ENCODE measurements around the gene ENO4.

The ENO4 gene

GRCh38 chr10:116817780-116818343, 31.4 kb upstream of the ENO4 start:
- no peak overlapping the region for H3K4me3 Mint-ChIP-seq
- H3K9me3 Mint-ChIP-seq = peaks cover 13% of the 10 kb centered on the region
- H3K27me3 Mint-ChIP-seq (ENCODE audit: low read depth) = no peaks in the 10 kb centered on the region
- no peaks in the 10 kb centered on the region for H3K36me3 Mint-ChIP-seq (ENCODE audit: low read depth)
- H3K27ac Mint-ChIP-seq = no peak overlapping the region
- no peaks in the 10 kb centered on the region for H3K4me1 Mint-ChIP-seq (ENCODE audit: low read depth)

GRCh38 chr10:116819999-116820677, 29.2 kb upstream of the ENO4 start:
- no peak overlapping the region for H3K27ac Mint-ChIP-seq
- no peaks in the 10 kb centered on the region for H3K36me3 Mint-ChIP-seq (ENCODE audit: low read depth)
- H3K4me1 Mint-ChIP-seq (ENCODE audit: low read depth) = no peaks in the 10 kb centered on the region
- no peak overlapping the region for H3K4me3 Mint-ChIP-seq
- no peaks in the 10 kb centered on the region for H3K27me3 Mint-ChIP-seq (ENCODE audit: low read depth)
- peaks cover 13% of the 10 kb centered on the region for H3K9me3 Mint-ChIP-seq

GRCh38 chr10:116825901-116826300, 23.4 kb upstream of the ENO4 start:
- H3K9me3 Mint-ChIP-seq = peaks cover 10% of the 10 kb centered on the region
- H3K27ac Mint-ChIP-seq = no peak overlapping the region
- H3K4me3 Mint-ChIP-seq = no peak overlapping the region
- H3K27me3 Mint-ChIP-seq (ENCODE audit: low read depth) = no peaks in the 10 kb centered on the region
- no peaks in the 10 kb centered on the region for H3K4me1 Mint-ChIP-seq (ENCODE audit: low read depth)
- no peaks in the 10 kb centered on the region for H3K36me3 Mint-ChIP-seq (ENCODE audit: low read depth)

- Mint-ChIP-seq H3K36me3 (ENCODE audit: low read depth) (no peaks in the 10 kb centered on the region), H3K27me3 (ENCODE audit: low read depth) (no peaks in the 10 kb centered on the region), H3K4me3 (no peak overlapping the region), H3K4me1 (ENCODE audit: low read depth) (no peaks in the 10 kb centered on the region), H3K9me3 (peaks cover 4% of the 10 kb centered on the region), H3K27ac (no peak overlapping the region)
Measured at GRCh38 chr10:116826803-116827202, 22.5 kb upstream of the ENO4 start.

GRCh38 chr10:116827214-116827671, 22.1 kb upstream of the ENO4 start:
- Mint-ChIP-seq H3K4me1 (ENCODE audit: low read depth) (no peaks in the 10 kb centered on the region), H3K27ac (no peak overlapping the region), H3K4me3 (no peak overlapping the region), H3K27me3 (ENCODE audit: low read depth) (no peaks in the 10 kb centered on the region), H3K36me3 (ENCODE audit: low read depth) (no peaks in the 10 kb centered on the region), H3K9me3 (peaks cover under 1% of the 10 kb centered on the region)

GRCh38 chr10:116828116-116828515, 21.2 kb upstream of the ENO4 start:
- Mint-ChIP-seq H3K27me3 (ENCODE audit: low read depth) (no peaks in the 10 kb centered on the region), H3K36me3 (ENCODE audit: low read depth) (no peaks in the 10 kb centered on the region), H3K9me3 (no peaks in the 10 kb centered on the region), H3K4me1 (ENCODE audit: low read depth) (no peaks in the 10 kb centered on the region), H3K27ac (no peak overlapping the region), H3K4me3 (no peak overlapping the region)

GRCh38 chr10:116829711-116830110, 19.6 kb upstream of the ENO4 start:
- no peaks in the 10 kb centered on the region for H3K36me3 Mint-ChIP-seq (ENCODE audit: low read depth)
- no peaks in the 10 kb centered on the region for H3K4me1 Mint-ChIP-seq (ENCODE audit: low read depth)
- H3K9me3 Mint-ChIP-seq = no peaks in the 10 kb centered on the region
- H3K27ac Mint-ChIP-seq = no peak overlapping the region
- no peaks in the 10 kb centered on the region for H3K27me3 Mint-ChIP-seq (ENCODE audit: low read depth)
- H3K4me3 Mint-ChIP-seq = no peak overlapping the region

- H3K27me3 Mint-ChIP-seq (ENCODE audit: low read depth) = no peaks in the 10 kb centered on the region
- H3K9me3 Mint-ChIP-seq = no peaks in the 10 kb centered on the region
- H3K27ac Mint-ChIP-seq = no peak overlapping the region
- H3K4me3 Mint-ChIP-seq = no peak overlapping the region
- H3K36me3 Mint-ChIP-seq (ENCODE audit: low read depth) = no peaks in the 10 kb centered on the region
- H3K4me1 Mint-ChIP-seq (ENCODE audit: low read depth) = no peaks in the 10 kb centered on the region
Measured at GRCh38 chr10:116831086-116831485, 18.2 kb upstream of the ENO4 start.

GRCh38 chr10:116831790-116832189, 17.5 kb upstream of the ENO4 start:
- no peaks in the 10 kb centered on the region for H3K9me3 Mint-ChIP-seq
- H3K4me3 Mint-ChIP-seq = no peak overlapping the region
- no peak overlapping the region for H3K27ac Mint-ChIP-seq
- H3K27me3 Mint-ChIP-seq (ENCODE audit: low read depth) = no peaks in the 10 kb centered on the region
- H3K36me3 Mint-ChIP-seq (ENCODE audit: low read depth) = no peaks in the 10 kb centered on the region
- no peaks in the 10 kb centered on the region for H3K4me1 Mint-ChIP-seq (ENCODE audit: low read depth)

GRCh38 chr10:116833986-116834985, 15.0 kb upstream of the ENO4 start:
- H3K27ac Mint-ChIP-seq = no peak overlapping the region
- no peaks in the 10 kb centered on the region for H3K27me3 Mint-ChIP-seq (ENCODE audit: low read depth)
- H3K9me3 Mint-ChIP-seq = no peaks in the 10 kb centered on the region
- no peaks in the 10 kb centered on the region for H3K4me1 Mint-ChIP-seq (ENCODE audit: low read depth)
- H3K36me3 Mint-ChIP-seq (ENCODE audit: low read depth) = no peaks in the 10 kb centered on the region
- H3K4me3 Mint-ChIP-seq = no peak overlapping the region

- no peak overlapping the region for H3K4me3 Mint-ChIP-seq
- H3K36me3 Mint-ChIP-seq (ENCODE audit: low read depth) = no peaks in the 10 kb centered on the region
- no peaks in the 10 kb centered on the region for H3K4me1 Mint-ChIP-seq (ENCODE audit: low read depth)
- no peak overlapping the region for H3K27ac Mint-ChIP-seq
- H3K9me3 Mint-ChIP-seq = no peaks in the 10 kb centered on the region
- H3K27me3 Mint-ChIP-seq (ENCODE audit: low read depth) = no peaks in the 10 kb centered on the region
Measured at GRCh38 chr10:116835658-116836057, 13.6 kb upstream of the ENO4 start.

- no peaks in the 10 kb centered on the region for H3K36me3 Mint-ChIP-seq (ENCODE audit: low read depth)
- H3K9me3 Mint-ChIP-seq = no peaks in the 10 kb centered on the region
- no peak overlapping the region for H3K27ac Mint-ChIP-seq
- H3K4me3 Mint-ChIP-seq = no peak overlapping the region
- no peaks in the 10 kb centered on the region for H3K4me1 Mint-ChIP-seq (ENCODE audit: low read depth)
- no peaks in the 10 kb centered on the region for H3K27me3 Mint-ChIP-seq (ENCODE audit: low read depth)
Measured at GRCh38 chr10:116836083-116836482, 13.2 kb upstream of the ENO4 start.

GRCh38 chr10:116836902-116837523, 12.3 kb upstream of the ENO4 start:
- H3K36me3 Mint-ChIP-seq (ENCODE audit: low read depth) = no peaks in the 10 kb centered on the region
- H3K9me3 Mint-ChIP-seq = no peaks in the 10 kb centered on the region
- H3K4me1 Mint-ChIP-seq (ENCODE audit: low read depth) = no peaks in the 10 kb centered on the region
- no peak overlapping the region for H3K4me3 Mint-ChIP-seq
- no peaks in the 10 kb centered on the region for H3K27me3 Mint-ChIP-seq (ENCODE audit: low read depth)
- H3K27ac Mint-ChIP-seq = no peak overlapping the region

GRCh38 chr10:116838143-116838725, 11.1 kb upstream of the ENO4 start:
- no peak overlapping the region for H3K4me3 Mint-ChIP-seq
- H3K4me1 Mint-ChIP-seq (ENCODE audit: low read depth) = no peaks in the 10 kb centered on the region

More at GRCh38 chr10:116838143-116838725, 11.1 kb upstream of the ENO4 start:
- Mint-ChIP-seq H3K27me3 (ENCODE audit: low read depth) (peaks cover 4% of the 10 kb centered on the region), H3K36me3 (ENCODE audit: low read depth) (no peaks in the 10 kb centered on the region), H3K9me3 (no peaks in the 10 kb centered on the region), H3K27ac (no peak overlapping the region)
